Endothelial cell of umbilical vein (primary cell): ENCODE results near the gene CHST12.

Experiments
- CTCF ChIP-seq, 2 donors: IDR thresholded peaks; 1 replicate in 1 of 2; 2 replicates in 1 of 2; pipeline ENCODE4 v1.5.1; 2011; ENCODE audit warnings: low read length in 2 of 2, mild to moderate bottlenecking in 2 of 2, moderate library complexity in 2 of 2, control low read depth in 1 of 2, inconsistent platforms in 1 of 2, low read depth in 1 of 2; ENCODE audit not compliant: insufficient read depth in 1 of 2; ENCODE audit errors: extremely low read depth in 1 of 2
- POLR2AphosphoS5 ChIP-seq: IDR thresholded peaks from 2 replicates; pipeline ENCODE4 v1.6.1; 2012; ENCODE audit warnings: low read depth, mild to moderate bottlenecking, control low read depth, low read length, moderate library complexity; ENCODE audit not compliant: insufficient read depth

DNA sequence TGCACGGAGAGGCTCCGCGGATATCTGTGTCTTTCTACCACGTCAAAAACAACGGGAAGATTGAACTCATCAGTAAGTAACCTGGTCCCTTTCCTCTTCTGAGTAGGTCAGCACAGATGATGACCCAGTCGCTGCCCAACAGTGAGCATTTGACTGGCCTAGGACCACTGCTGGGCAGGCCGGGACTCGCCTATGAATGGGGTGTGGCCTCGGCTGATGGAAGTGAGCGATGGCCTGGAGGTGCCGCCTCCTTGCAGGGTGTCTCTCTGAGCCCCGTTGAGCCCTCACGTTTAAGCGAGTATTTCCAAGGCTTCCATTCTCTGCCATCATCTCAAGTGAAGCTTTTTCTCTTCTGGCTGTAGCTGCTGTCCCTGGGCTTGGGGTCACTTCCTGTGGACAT lies 30.7 kb upstream of the CHST12 start:
- TF ChIP-seq CTCF (IDR thresholded peaks at IDR 0.05; ENCODE audit: extremely low read depth in 1 of 2, insufficient read depth in 1 of 2, low read depth in 1 of 2, low read length in 2 of 2), result no peak
- TF ChIP-seq POLR2AphosphoS5, result no peak
